AG04450 (cell line): ENCODE results near the gene FOSB. TPM values are rescaled to one million over a fixed set of nuclear protein-coding genes. Genes with fewer than 3 reads are reported as not detected.

Experiments used
- CTCF ChIA-PET: fragments of 300-600, 350-600 bp; formaldehyde crosslinking; extraction: SDS; loops from one replicate; lab custom pipeline; 2022; ENCODE audit warnings: antibody characterized with exemption, inconsistent platforms; lab: Charles Lee
- POLR2A ChIA-PET: fragments of 350-600 bp; formaldehyde crosslinking; extraction: SDS; loops from one replicate; lab custom pipeline; 2021; ENCODE audit warnings: antibody characterized with exemption, inconsistent platforms; lab: Yijun Ruan, JAX
- DNase-seq: peaks from one replicate; pipeline ENCODE4 v3.0.0-alpha.2; 2011; ENCODE audit warnings: low read depth, low spot score
- H3K27ac ChIP-seq: one replicate; pipeline ENCODE4 v1.5.1; 2012; ENCODE audit warnings: low read depth, low read length, control low read depth
- H3K27me3 ChIP-seq: one replicate; pipeline ENCODE4 v1.6.0; 2012; ENCODE audit warnings: low read length; ENCODE audit not compliant: control insufficient read depth, insufficient read depth
- H3K4me3 ChIP-seq: 2 replicates; pipeline ENCODE4 v1.5.1; 2011; ENCODE audit warnings: mild to moderate bottlenecking, low read depth, low read length, control low read depth
- H3K9me3 ChIP-seq: 2 replicates; pipeline ENCODE4 v1.5.1; 2012; ENCODE audit warnings: low read length; ENCODE audit not compliant: control insufficient read depth, insufficient read depth
- polyA plus RNA-seq: library from polyadenylated mRNA; depleted of rRNA; stranded (reverse); fragments of >200 nt; gene quantifications from 2 replicates; pipeline ENCODE4 v1.2.3, GENCODE V29; 2011
- TF ChIP-seq, protein P1 (sequence below): IDR thresholded peaks from 2 replicates; pipeline ENCODE4 v1.5.1; 2011; ENCODE audit warnings: low read depth, low read length, control low read depth, inconsistent platforms

The FOSB gene
- polyA plus RNA-seq, 1 experiment: 1.3 TPM

DNA sequence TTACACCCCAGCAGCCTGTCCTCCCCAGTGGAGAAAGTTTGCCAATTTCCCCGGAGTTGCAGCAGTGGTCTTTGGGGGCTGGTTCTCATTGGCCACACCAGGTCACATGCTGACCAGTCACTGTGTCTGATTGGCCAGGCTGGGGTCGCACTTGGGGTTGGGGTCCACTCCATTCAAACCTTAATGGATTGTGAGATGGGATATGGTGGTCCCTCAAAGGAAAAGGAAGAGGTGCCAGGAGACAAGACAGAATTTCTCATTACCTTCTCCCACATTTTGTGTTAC is 33.9 kb downstream of the FOSB start:
- H3K27me3 ChIP-seq: peaks cover 4% of the 10 kb centered on the region
- ChIA-PET CTCF (no interaction called here), POLR2A (no interaction called here)
- H3K27ac ChIP-seq: no peak overlapping the region
- DNase-seq: no peak
- TF ChIP-seq, protein P1, sequence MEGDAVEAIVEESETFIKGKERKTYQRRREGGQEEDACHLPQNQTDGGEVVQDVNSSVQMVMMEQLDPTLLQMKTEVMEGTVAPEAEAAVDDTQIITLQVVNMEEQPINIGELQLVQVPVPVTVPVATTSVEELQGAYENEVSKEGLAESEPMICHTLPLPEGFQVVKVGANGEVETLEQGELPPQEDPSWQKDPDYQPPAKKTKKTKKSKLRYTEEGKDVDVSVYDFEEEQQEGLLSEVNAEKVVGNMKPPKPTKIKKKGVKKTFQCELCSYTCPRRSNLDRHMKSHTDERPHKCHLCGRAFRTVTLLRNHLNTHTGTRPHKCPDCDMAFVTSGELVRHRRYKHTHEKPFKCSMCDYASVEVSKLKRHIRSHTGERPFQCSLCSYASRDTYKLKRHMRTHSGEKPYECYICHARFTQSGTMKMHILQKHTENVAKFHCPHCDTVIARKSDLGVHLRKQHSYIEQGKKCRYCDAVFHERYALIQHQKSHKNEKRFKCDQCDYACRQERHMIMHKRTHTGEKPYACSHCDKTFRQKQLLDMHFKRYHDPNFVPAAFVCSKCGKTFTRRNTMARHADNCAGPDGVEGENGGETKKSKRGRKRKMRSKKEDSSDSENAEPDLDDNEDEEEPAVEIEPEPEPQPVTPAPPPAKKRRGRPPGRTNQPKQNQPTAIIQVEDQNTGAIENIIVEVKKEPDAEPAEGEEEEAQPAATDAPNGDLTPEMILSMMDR: no peak
- no peak overlapping the region for H3K4me3 ChIP-seq
- H3K9me3 ChIP-seq: peaks cover 3% of the 10 kb centered on the region; the same call in 1 of the 2 replicates

DNA sequence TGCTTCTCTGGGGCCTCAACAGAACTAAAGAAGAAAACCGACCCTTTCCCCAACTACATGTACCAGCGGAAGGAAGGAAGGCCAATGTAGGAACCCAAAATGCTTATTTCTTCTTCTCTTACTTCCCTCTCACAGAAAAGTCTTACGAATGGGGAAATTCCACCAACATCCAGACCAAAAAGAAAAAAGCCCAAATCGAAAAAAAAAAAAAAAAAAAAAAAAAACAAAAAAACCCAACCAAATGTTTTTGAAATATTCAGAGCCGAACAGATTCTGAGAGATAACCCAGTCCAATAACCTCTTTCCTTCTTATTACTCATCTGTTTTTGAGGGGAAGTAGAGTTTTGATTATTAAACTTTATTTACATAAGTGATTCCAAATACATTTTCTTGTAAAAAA is 34.3 kb downstream of the FOSB start:
- ChIA-PET CTCF (interaction anchor here (1.3 kb wide), 1 partner anchor 63 kb away, joined by 3 read pairs; no protein-coding TSS in a partner anchor), POLR2A (no interaction called here)
- Histone ChIP-seq H3K4me3 (no peak overlapping the region), H3K9me3 (peaks cover 3% of the 10 kb centered on the region; the same call in 1 of the 2 replicates), H3K27me3 (peaks cover 4% of the 10 kb centered on the region), H3K27ac (no peak overlapping the region)
- TF ChIP-seq, protein P1: no peak
- no peak for DNase-seq

DNA sequence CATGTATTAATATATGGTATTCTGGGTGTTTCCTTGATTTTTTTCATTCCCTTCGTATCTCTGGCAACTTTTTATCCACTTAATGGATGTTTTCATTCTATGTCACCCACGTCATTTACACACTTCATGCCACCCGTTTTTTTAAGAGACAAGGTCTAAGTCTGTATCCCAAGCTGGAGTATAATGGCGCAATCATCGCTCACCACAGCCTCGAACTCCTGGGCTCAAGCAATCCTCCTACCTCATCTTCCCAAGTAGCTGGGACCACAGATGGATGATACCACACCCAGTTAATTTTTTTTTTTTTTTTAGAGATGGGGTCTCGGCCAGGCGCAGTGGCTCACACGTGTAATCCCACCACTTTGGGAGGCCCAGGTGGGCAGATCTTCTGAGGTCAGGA is 36.1 kb downstream of the FOSB start:
- H3K27ac ChIP-seq: no peak overlapping the region
- H3K9me3 ChIP-seq: peaks cover 3% of the 10 kb centered on the region; the same call in 1 of the 2 replicates
- H3K4me3 ChIP-seq: no peak overlapping the region
- no peak for DNase-seq
- ChIA-PET CTCF (interaction anchor here (1.8 to 2.6 kb wide), 2 partner anchors 19 to 25 kb away, joined by 7 to 13 read pairs; no protein-coding TSS in a partner anchor), POLR2A (no interaction called here)
- H3K27me3 ChIP-seq: peaks cover 4% of the 10 kb centered on the region
- TF ChIP-seq, protein P1: no peak

DNA sequence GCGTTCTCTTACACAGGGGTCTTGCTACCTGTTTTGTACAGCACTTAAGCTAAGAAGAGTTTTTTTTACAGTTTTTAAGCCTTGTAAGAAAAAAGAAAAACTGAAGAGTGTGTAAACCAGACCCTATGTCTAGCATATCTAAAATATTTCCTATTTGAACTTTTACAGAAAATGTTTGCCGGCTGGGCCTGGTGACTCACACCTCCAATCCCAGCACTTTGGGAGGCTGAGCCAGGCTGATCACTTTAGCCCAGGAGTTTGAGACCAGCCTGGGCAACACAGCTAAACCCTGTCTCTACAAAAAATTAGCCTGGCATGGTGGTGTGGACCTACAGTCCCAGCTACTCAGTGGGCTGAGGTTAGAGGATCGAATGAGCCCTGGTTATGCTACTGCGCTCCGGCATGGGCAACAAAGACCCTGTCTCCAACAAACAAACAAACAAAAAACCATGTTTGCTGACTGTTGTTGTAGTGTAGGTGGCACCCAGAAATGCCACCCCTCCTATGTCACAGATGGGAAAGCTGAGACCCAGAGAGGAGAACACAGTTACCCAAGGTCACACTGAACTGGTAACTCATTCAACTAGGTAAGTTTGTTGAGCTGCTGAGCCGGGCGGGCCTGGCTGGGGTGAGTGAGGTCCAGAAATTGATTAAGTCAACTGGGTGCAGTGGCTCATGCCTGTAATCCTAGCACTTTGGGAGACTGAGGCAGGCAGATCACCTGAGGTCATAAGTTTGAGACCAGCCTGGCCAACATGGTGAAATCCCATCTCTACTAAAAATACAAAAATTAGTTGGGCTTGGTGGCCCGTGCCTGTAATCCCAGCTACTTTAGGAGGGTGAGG is 37.6 kb downstream of the FOSB start:
- Histone ChIP-seq H3K4me3 (no peak overlapping the region), H3K9me3 (no peaks in the 10 kb centered on the region; the same call in 1 of the 2 replicates), H3K27ac (peak overlapping the region; percentile 87), H3K27me3 (no peaks in the 10 kb centered on the region)
- TF ChIP-seq, protein P1: no peak
- no peak for DNase-seq
- POLR2A ChIA-PET: interaction anchor here (0.6 kb wide), 1 partner anchor 25 kb away, joined by 10 read pairs; no protein-coding TSS in a partner anchor
- CTCF ChIA-PET: interaction anchor here (0.9 to 2.6 kb wide), 3 partner anchors 11 to 27 kb away, joined by 5 to 13 read pairs (median 7); no protein-coding TSS in a partner anchor

DNA sequence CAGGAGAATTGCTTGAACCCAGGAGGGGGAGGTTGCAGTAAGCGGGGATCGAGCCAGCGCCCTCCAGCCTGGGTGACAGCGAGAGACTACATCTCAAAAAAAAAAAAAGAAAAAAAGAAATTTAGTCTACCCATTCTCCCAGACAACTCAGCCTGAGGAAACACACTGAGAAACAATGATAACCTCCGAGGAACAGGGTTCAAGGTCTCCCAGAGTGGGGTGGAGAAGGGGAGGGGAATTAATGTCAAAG is 38.1 kb downstream of the FOSB start:
- TF ChIP-seq, protein P1: no peak
- ChIA-PET POLR2A (interaction anchor here (0.6 kb wide), 1 partner anchor 25 kb away, joined by 10 read pairs; no protein-coding TSS in a partner anchor), CTCF (interaction anchor here (2.6 kb wide), 1 partner anchor 21 kb away, joined by 13 read pairs; no protein-coding TSS in a partner anchor)
- DNase-seq: no peak
- Histone ChIP-seq H3K27me3 (no peaks in the 10 kb centered on the region), H3K27ac (peak overlapping the region; percentile 87), H3K9me3 (no peaks in the 10 kb centered on the region; the same call in 1 of the 2 replicates), H3K4me3 (peak overlapping the region; percentile 95)
